Lung (tissue), 12 donors: ENCODE results near the gene MMP24OS. TPM values are rescaled to one million over a fixed set of nuclear protein-coding genes. Genes with fewer than 3 reads are reported as not detected.
"Not testable (repeated sequence)": the region's sequence is repeated elsewhere in the genome, so short reads cannot be mapped to it uniquely, and the experiment has no call there.

Source experiments
- ATAC-seq: fragments of 200-7000 bp; cut with Tn5 transposase; one replicate; pipeline ENCODE4 v1.9.1; 2020; ENCODE audit warnings: moderate number of reproducible peaks; ENCODE audit not compliant: insufficient read depth, low FRiP score
- DNase-seq, 3 donors: peaks; one replicate each; pipeline ENCODE4 v3.0.0-alpha.2; 2013 to 2017
- H3K27ac ChIP-seq, 2 donors: one replicate each; pipeline ENCODE4 v1.5.1; 2013; ENCODE audit warnings: mild to moderate bottlenecking in 2 of 2, moderate library complexity in 2 of 2, control low read depth in 1 of 2, inconsistent platforms in 1 of 2, low read depth in 1 of 2, low read length in 1 of 2
- H3K27me3 ChIP-seq, 3 donors: one replicate each; pipeline ENCODE4 v1.5.1; 2013; ENCODE audit warnings: low read length in 2 of 3; ENCODE audit not compliant: control insufficient read depth in 3 of 3, insufficient read depth in 3 of 3
- H3K36me3 ChIP-seq, 4 donors: one replicate each; pipeline ENCODE4 v1.5.1; 2013; ENCODE audit warnings: low read length in 4 of 4, mild to moderate bottlenecking in 1 of 4, moderate library complexity in 1 of 4; ENCODE audit not compliant: control insufficient read depth in 4 of 4, insufficient read depth in 4 of 4
- H3K4me1 ChIP-seq, 5 donors: one replicate each; pipeline ENCODE4 v1.5.1; 2013; ENCODE audit warnings: low read length in 5 of 5, mild to moderate bottlenecking in 2 of 5, moderate library complexity in 1 of 5; ENCODE audit not compliant: control insufficient read depth in 5 of 5, insufficient read depth in 5 of 5
- H3K4me3 ChIP-seq: one replicate; pipeline ENCODE4 v1.5.1; 2013; ENCODE audit warnings: mild to moderate bottlenecking, control low read depth, moderate library complexity
- H3K9ac ChIP-seq, 2 donors: one replicate each; pipeline ENCODE4 v1.5.1; 2013; ENCODE audit warnings: low read length in 2 of 2, control low read depth in 1 of 2; ENCODE audit not compliant: insufficient read depth in 1 of 2
- H3K9me3 ChIP-seq, 4 donors: one replicate each; pipeline ENCODE4 v1.5.1; 2013; ENCODE audit warnings: low read length in 3 of 4, mild to moderate bottlenecking in 1 of 4, moderate library complexity in 1 of 4; ENCODE audit not compliant: control insufficient read depth in 4 of 4, insufficient read depth in 3 of 4
- WGBS, 2 donors: extraction: QIAGEN DNeasy Blood & Tissue Kit; methylation state at CpG; one replicate each; pipeline ENCODE4 v1.1.7; 2013; 5-methylcytosine and 5-hydroxymethylcytosine counted together
- polyA plus RNA-seq, 2 donors: library from polyadenylated mRNA; stranded (reverse); fragments of 200-250 nt; gene quantifications; one replicate each; pipeline ENCODE4 v1.2.1, GENCODE V29; 2013
- total RNA-seq, 2 donors: library from RNA; depleted of rRNA in 1 of 2; stranded (reverse); fragments of >200 nt in 1 of 2; gene quantifications; one replicate each; pipeline ENCODE4 v1.2.1, GENCODE V29; 2014 to 2021
- TF ChIP-seq, protein P1 (sequence below): IDR thresholded peaks from 2 replicates; pipeline ENCODE4 v1.5.1; 2012; ENCODE audit warnings: mild to moderate bottlenecking; ENCODE audit errors: control extremely low read depth, extremely low read depth
- donor health status: control.
- donor health status: control.
- donor health status: Bipolar disorder and iron deficiency.
- donor health status: healthy.
- donor health status: DM: yes; HTN: yes; CAD: no.

MMP24OS gene
- total and polyA plus RNA-seq, 4 donors = 27.8 to 117 (median 68.8) TPM

DNA sequence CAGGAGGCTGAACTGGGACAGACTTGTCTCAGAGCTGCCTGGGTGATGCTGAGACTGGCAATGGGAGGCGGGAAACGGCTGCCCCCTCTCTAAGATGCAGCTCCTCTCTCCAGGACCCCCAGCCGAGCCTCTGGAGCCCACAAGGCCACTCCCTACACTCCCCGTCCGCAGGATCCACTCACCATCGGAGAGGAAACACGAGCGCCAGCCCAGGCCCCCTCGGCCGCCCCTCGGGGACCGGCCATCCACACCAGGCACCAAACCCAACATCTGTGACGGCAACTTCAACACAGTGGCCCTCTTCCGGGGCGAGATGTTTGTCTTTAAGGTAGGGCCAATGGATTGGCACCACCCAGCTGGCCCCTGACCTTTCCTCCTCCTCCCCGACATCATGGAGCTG is 10.8 kb downstream of the MMP24OS start:
- DNase-seq (no peak), ATAC-seq (no peak)
- H3K9ac ChIP-seq = no peak overlapping the region
- 95 to 96% methylated on average over 16 of the region's 16 CpGs for WGBS, 2 donors
- peaks cover 0 to 16% (median 9%) of the 10 kb centered on the region in 5 donors for H3K4me1 ChIP-seq
- TF ChIP-seq, protein P1, sequence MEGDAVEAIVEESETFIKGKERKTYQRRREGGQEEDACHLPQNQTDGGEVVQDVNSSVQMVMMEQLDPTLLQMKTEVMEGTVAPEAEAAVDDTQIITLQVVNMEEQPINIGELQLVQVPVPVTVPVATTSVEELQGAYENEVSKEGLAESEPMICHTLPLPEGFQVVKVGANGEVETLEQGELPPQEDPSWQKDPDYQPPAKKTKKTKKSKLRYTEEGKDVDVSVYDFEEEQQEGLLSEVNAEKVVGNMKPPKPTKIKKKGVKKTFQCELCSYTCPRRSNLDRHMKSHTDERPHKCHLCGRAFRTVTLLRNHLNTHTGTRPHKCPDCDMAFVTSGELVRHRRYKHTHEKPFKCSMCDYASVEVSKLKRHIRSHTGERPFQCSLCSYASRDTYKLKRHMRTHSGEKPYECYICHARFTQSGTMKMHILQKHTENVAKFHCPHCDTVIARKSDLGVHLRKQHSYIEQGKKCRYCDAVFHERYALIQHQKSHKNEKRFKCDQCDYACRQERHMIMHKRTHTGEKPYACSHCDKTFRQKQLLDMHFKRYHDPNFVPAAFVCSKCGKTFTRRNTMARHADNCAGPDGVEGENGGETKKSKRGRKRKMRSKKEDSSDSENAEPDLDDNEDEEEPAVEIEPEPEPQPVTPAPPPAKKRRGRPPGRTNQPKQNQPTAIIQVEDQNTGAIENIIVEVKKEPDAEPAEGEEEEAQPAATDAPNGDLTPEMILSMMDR = no peak
- H3K27me3 ChIP-seq = no peaks in the 10 kb centered on the region
- H3K27ac ChIP-seq = no peak overlapping the region
- no peak overlapping the region for H3K4me3 ChIP-seq
- no peaks in the 10 kb centered on the region for H3K9me3 ChIP-seq
- peaks cover 0 to 27% (median 3%) of the 10 kb centered on the region in 4 donors for H3K36me3 ChIP-seq

GRCh38 chr20:35264755-35265154 is 13.2 kb downstream of the MMP24OS start:
- Histone ChIP-seq H3K4me3 (no peak overlapping the region), H3K4me1 (peaks cover 0 to 16% (median 9%) of the 10 kb centered on the region in 5 donors), H3K27ac (peak overlapping the region in 1 of 2 donors; percentile 10), H3K9ac (no peak overlapping the region), H3K27me3 (no peaks in the 10 kb centered on the region), H3K36me3 (peaks cover 0 to 16% (median 3%) of the 10 kb centered on the region in 4 donors), H3K9me3 (no peaks in the 10 kb centered on the region)
- 54 to 55% methylated on average over 1 of the region's 1 CpG for WGBS, 2 donors
- DNase-seq (no peak), ATAC-seq (no peak)
- TF ChIP-seq, protein P1 = no peak

DNA sequence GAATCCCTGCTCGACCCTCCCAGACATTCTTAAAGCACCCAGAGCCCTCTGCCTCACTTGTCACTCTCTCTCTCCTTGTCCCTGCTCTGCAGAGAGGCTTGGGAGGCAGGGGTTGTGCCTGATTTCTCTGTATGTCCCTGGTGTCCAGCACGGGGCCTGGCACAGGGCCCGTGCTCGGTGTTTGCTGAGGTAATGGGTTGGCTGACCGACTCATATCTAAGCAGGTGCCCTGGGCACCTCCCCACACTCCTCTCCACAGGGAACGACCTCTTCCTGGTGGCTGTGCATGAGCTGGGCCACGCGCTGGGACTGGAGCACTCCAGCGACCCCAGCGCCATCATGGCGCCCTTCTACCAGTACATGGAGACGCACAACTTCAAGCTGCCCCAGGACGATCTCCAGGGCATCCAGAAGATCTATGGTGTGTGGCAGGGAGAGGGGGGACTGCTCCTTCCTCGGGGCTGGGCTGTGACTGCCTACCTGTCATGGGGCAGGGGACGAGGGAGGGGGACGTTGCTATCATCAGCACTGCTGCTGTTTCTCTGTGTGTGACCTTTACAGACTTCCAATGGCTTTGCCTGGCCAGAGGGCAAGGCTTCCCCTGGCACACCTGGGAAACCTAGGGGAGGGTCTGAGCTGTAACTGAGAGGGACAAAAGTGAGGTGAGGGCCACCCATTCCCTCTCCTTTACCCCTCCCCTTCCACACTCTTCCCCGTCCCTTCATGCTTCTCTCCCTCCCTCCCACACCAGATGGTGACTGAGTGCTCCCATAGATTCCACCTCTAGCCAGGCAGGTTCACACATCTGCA is 14.2 kb downstream of the MMP24OS start:
- peak overlapping the region in 1 of 2 donors; percentile 76 for H3K9ac ChIP-seq
- ATAC-seq (peak; percentile 45), DNase-seq (no peak)
- peak overlapping the region in 1 of 2 donors; percentile 85 for H3K27ac ChIP-seq
- H3K4me3 ChIP-seq = peak overlapping the region; percentile 15
- 67 to 80% methylated on average over 17 of the region's 17 CpGs for WGBS, 2 donors
- no peaks in the 10 kb centered on the region for H3K27me3 ChIP-seq
- TF ChIP-seq, protein P1 = no peak
- H3K36me3 ChIP-seq = peaks cover 0 to 16% (median 3%) of the 10 kb centered on the region in 4 donors
- H3K9me3 ChIP-seq = no peaks in the 10 kb centered on the region
- H3K4me1 ChIP-seq = peaks cover 0 to 16% (median 9%) of the 10 kb centered on the region in 5 donors

- Histone ChIP-seq H3K4me1 (peaks cover 0 to 16% (median 9%) of the 10 kb centered on the region in 5 donors), H3K9ac (peak overlapping the region in 1 of 2 donors; percentile 76), H3K27ac (peak overlapping the region in 1 of 2 donors; percentile 85), H3K36me3 (peaks cover 0 to 13% (median 3%) of the 10 kb centered on the region in 4 donors)
- H3K4me3 ChIP-seq, H3K9me3 ChIP-seq, H3K27me3 ChIP-seq: not testable (repeated sequence)
- ATAC-seq = peak; percentile 69
- 47 to 80% methylated on average over 5 of the region's 8 CpGs for whole genome bisulfite sequencing, 2 donors
- peak; percentile 68 to 77 (median 72) for DNase-seq
Observed at GRCh38 chr20:35262731-35263531, 15.0 kb downstream of the MMP24OS start.

GRCh38 chr20:35262321-35262720 is 15.6 kb downstream of the MMP24OS start:
- not testable (repeated sequence) for DNase-seq, H3K36me3 ChIP-seq, H3K9ac ChIP-seq, H3K4me3 ChIP-seq, H3K27me3 ChIP-seq, H3K27ac ChIP-seq, ATAC-seq, H3K9me3 ChIP-seq
- peaks cover 0 to 16% (median 9%) of the 10 kb centered on the region in 5 donors for H3K4me1 ChIP-seq
- 56 to 63% methylated on average over 7 of the region's 10 CpGs for WGBS, 2 donors
